Muscle of back (tissue), 13 donors: ENCODE results near the gene CCDC54. TPM values are rescaled to one million over a fixed set of nuclear protein-coding genes. Genes with fewer than 3 reads are reported as not detected.
"Not testable (repeated sequence)": the region's sequence is repeated elsewhere in the genome, so short reads cannot be mapped to it uniquely, and the experiment has no call there.

ENCODE experiments used
- DNase-seq, 3 donors: peaks; one replicate each; pipeline versions ENCODE4 v3.0.0 to v3.0.0-alpha.2; 2013
- long read RNA-seq, 9 donors: transcript quantifications; one replicate each; lab custom pipeline, GENCODE V29; 2026
- polyA plus RNA-seq, 10 donors: library from polyadenylated mRNA; unstranded; fragments of 120-200 nt; gene quantifications; one replicate each; pipeline ENCODE4 v1.2.1, GENCODE V29; 2013; ENCODE audit not compliant: insufficient read length in 10 of 10

The CCDC54 gene
- polyA plus RNA-seq = 1 to 10 TPM; 1.3 to 4.8 (median 2.0) TPM
- long read RNA-seq, donor 1, partial matches to known transcripts = 0 of 3 reads
- long read RNA-seq, donor 1, other reads (novel, unspliced or antisense) = 0 of 3 reads
- long read RNA-seq, donor 2, partial matches to known transcripts = 0 of 1 reads
- long read RNA-seq, donor 2, other reads (novel, unspliced or antisense) = 0 of 1 reads
- long read RNA-seq, donor 3 = 0 reads
- long read RNA-seq, donor 4, partial matches to known transcripts = 0 of 1 reads
- long read RNA-seq, donor 4, other reads (novel, unspliced or antisense) = 0 of 1 reads
- long read RNA-seq, donor 5, transcript CCDC54-201 (1 exons, 1,444 nt) = major isoform, 5 of 5 reads
- long read RNA-seq, donor 5, partial matches to known transcripts = 0 of 5 reads
- long read RNA-seq, donor 5, other reads (novel, unspliced or antisense) = 0 of 5 reads
- long read RNA-seq, donor 6, partial matches to known transcripts = 0 of 4 reads
- long read RNA-seq, donor 6, other reads (novel, unspliced or antisense) = 0 of 4 reads
- long read RNA-seq, donor 7, partial matches to known transcripts = 0 of 3 reads
- long read RNA-seq, donor 7, other reads (novel, unspliced or antisense) = 0 of 3 reads
- long read RNA-seq, donor 8, partial matches to known transcripts = 0 of 2 reads
- long read RNA-seq, donor 8, other reads (novel, unspliced or antisense) = 0 of 2 reads
- long read RNA-seq, donor 9, partial matches to known transcripts = 0 of 1 reads
- long read RNA-seq, donor 9, other reads (novel, unspliced or antisense) = 0 of 1 reads

DNA sequence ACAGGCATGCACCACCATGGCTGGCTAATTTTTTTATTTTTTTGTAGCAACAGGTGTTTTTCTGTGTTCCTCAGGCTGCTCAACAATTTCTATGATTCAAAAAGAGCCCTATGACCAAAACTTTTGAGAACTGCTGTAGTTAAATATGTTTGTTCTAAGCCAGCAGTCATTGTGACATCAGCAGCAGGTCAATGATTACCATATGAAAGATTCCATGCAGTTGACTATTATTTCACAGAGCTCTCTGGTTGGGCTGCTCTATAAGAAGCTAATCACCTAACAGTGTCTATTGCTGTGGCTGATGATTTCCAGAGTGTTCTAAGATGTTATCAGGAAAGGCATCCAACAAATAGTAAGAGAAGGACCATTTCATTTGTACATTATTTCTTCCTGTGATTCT is at the start of gene CCDC54:
Gene CCDC54 (plus strand): TSS at position 289 of the 400 bp plus-strand sequence. CDS start 149 bp downstream, outside the sequence.
- DNase-seq = no peak

GRCh38 chr3:107328069-107328468 is 49.2 kb upstream of the CCDC54 start:
- DNase-seq = no peak

DNA sequence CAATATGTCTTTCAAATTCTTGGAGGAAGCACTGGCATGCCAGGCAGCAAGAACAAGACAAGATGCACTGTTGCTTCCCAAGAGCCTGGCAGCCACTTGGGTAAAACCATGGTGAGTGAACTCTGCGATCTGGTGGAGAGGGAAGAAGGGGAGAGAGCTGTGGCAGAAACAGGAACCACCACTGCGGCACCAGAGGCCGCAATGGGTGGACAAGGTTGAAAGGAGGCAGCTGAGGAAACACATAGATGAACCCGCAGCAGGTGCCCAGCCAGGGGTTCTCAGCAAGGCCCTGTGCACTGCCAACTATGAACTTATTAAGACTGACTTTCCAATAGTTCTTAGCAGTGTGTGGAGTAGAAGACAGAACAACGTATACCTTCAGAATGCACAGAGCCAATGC is 48.2 kb upstream of the CCDC54 start:
- no peak for DNase-seq

- not testable (repeated sequence) for DNase-seq
These were observed 37.5 kb upstream of the CCDC54 start for GRCh38 chr3:107339690-107340089.

DNA sequence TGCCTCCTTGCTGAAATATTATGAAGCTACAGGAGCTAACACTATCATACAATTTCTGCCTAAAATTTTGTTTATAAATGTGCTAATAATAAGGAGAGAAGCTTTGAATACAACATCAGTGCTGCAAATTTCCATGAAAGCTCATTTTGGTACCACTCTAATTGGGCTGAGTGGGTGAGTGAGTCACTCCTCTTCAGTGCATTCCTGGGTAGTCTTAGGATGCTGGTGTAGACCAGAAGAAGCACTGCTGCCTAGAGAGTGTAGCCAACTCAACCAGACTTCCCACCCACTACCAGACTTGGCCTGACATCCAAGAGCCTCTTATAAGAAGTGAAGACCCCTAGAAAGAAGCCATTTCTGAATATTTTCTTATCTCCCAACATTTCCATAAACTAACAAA is 32.5 kb upstream of the CCDC54 start:
- no peak for DNase-seq

DNA sequence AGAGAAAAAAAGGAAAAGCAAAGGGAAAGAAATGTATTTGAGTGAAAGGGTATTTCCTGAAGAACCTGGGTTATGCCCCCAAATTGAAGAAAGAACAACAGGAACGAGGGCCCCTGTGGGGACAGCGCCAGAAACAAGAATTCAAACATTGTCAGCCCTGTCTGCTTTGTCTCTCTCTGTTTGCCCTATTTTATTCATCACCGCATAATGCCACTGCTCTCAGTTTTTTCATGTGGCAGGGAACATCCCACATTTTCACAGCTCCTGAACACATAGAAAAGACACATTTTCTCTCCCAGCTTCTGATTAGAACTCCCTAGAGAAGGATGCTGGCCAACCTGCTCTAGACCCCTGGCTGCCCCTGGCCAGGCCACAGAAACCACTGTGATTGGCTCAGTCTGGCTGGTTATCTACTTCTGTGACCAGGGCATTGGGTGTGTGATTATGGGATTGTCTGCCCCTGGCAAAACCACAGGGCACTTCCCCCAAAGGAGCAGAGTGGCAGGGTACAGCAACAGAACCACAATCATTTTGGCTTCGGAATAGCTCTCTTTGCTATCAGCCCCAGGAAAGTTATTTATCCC is 31.3 kb upstream of the CCDC54 start:
- no peak for DNase-seq

- DNase-seq = no peak
These were observed 30.7 kb upstream of the CCDC54 start for GRCh38 chr3:107346564-107346963.

DNA sequence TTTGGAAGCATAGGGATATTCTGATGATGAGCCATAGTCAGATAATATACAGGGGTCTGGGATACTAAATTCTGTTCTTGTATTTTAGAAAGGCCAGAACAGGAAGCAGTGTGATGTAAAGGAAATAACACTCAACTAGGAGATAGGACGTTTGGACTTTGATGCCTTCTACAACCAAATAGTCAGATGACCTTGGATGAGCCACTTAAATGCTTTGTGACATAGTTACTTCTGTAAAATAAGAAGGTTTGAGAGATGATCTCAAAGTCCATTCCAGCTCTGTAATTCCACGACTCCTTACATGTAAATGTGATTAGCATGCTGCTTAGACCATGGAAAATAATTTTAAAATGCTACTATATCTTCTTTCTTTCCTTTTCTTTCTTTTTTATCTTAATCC is 29.5 kb upstream of the CCDC54 start:
- no peak for DNase-seq

DNA sequence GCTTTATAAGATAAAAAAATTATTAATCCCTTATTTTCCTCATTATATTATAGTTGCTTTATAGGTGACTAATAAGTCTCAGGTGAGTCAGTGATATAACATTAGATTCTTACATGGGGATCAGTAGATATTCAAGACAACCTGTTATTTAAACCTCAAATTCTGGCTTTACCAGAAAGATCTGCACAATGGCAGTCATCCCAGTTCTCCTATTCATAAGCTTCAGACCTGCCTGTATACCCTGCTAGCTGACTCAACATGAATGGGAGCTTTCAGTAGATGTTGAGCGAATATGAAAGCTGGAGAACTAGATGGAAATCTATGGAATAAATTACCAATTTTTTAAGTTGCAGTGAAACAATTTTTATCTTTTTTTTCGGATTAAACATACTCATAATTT is 20.5 kb upstream of the CCDC54 start:
- no peak for DNase-seq

- DNase-seq = no peak
These were observed 15.6 kb upstream of the CCDC54 start for GRCh38 chr3:107361633-107362032.

DNA sequence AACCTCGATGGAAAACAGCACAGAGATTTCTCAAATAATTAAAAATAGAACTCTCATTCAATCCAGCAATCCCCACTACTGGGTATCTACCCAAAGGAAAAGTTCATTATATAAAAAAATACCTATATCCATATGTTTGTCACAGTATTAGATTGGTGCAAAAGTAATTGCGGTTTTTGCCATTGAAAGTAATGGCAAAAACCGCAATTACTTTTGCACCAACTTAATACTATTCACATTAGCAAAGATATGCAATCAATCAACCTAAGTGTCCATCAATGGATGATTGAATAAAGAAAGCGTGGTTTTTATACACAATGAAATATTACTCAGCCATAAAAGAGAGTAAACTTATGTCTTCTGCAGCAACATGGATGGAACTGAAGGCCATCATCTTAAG is 12.2 kb upstream of the CCDC54 start:
- DNase-seq = no peak

GRCh38 chr3:107366766-107367165 is 10.5 kb upstream of the CCDC54 start:
- DNase-seq = no peak

DNA sequence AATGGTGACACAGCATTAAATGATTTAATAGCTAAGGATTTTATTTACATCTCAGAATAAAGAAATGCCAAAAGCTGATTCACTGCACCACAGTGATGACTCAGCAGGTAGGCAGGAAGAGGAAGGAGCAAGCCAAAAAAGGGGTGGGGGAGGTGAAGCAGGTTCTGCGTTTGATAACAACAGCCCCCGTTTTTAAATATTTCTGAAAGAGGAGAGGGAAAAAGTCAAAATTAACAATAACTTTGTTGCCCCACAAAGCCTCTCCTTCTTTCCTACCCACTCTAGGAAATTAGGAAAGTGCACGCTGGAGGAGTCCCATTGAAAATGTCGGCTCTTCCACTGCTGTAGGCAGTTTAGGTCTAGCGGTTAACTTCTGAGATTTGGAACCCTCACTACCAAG is 9.9 kb upstream of the CCDC54 start:
- peak in 1 of 3 donors; percentile 65 for DNase-seq

DNA sequence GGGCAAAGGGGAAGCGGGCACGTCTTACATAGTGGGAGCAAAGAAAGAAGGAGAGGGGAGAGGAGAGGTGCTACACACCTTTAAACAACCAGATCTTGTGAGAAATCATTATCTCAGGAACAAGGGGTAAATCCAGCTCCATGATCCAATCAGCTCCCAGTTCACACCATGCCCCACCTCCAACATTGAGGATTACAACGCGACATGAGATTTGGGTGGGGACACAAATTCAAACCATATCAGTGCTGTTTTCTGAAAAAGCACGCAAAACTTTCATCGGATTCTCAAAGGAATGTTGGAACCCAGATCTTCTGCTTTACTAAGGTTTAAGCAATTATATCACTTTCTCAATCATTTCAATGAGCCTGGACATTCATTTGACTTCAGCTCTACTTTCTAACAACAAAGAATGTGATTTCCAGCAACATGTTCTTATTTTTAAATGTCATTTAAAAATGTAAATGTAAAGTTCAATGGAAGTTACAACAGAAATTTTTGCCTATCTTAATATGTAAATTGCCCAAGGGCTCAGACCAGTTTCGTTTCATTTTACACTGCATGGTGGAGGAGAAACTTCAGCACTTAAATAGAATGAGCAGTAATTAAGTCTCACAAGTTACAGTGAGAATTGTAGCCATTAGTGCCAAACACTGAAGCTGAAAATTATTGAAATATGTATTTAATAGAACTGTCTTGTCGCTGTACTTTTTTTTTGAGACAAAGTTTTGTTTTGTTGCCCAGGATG is 8.4 kb upstream of the CCDC54 start:
- DNase-seq = no peak

GRCh38 chr3:107369791-107370190 is 7.4 kb upstream of the CCDC54 start:
- peak in 2 of 3 donors; percentile 16 to 30 for DNase-seq

DNA sequence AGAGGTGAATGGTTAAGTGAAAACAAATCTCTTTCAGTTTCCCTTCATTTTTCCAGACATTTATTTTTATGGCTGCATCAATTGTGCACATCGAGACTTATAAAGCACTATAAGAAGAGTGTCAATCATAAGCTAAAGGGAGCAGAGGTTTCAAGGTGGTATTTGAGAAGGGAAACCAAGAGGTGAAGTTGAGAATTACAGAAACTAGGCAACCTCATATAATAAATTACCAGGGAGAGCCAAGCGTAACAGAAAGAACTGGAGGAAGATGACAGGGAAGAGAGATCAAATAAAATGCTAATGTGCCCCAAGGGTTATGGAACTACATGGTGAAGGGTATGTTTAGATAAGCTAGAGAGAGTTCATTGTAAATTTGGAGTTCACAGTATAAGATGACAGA is 6.3 kb upstream of the CCDC54 start:
- DNase-seq = no peak

GRCh38 chr3:107372506-107372905 is 4.7 kb upstream of the CCDC54 start:
- DNase-seq = no peak

- no peak for DNase-seq
These were observed 3.3 kb upstream of the CCDC54 start for GRCh38 chr3:107373896-107374295.

DNA sequence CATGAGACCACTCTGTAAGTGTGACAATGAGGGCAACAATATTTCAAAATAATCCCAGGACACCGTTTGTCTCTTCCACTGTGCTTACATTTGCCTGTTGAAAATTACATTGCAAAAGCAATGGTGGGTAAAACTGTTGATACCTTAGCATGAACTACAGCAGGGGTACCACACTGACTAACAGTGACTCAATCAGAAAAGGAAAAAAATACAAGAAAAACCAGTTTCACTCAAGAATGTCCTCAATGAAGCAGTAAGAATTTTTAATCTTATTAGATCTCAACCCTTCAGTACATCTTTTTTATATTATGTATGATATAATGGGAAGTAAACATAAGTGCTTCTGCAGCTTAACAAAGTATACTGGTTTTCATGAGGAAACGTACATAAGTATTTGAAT is 1.6 kb upstream of the CCDC54 start:
- DNase-seq = no peak

DNA sequence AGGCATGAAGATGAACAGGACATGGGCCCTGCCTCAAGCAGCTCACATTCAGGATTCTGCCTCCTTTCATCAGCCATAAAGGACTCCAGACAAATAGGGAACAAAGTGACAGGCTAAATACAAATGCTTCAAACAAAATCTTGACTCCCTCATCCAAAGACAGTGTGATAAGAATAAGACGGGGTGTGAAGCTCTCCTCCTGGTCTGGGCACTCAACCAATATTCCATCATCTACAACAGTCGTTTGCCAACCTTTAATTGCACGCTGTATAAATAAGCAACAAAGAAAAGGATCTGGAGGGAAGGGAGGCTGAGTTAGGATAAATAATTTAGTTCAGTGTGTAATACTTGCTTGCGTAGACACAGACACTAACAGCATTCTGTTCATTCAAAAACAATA is 5.4 kb downstream of the CCDC54 start:
- DNase-seq = no peak

DNA sequence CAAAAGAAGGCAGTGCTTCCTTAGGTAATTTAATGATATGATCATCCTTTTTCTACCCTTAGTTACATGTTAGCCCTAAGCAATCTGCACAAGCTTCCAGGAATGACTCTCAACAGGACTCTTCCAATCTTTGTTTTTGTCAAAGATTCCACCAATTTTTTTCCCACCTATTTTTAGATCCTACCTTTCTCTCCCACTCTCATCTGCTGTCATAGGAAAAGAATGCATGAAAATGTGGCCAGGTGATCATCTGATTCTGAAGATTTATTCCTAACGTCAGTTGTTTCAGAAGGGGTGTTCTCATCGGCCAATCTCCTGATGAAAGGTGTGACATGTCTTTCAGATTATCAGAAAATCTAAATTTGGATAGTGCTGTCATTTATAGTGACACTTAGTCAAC is 7.2 kb downstream of the CCDC54 start:
- DNase-seq = no peak

GRCh38 chr3:107384907-107385306 is 7.7 kb downstream of the CCDC54 start:
- DNase-seq = no peak
